SK-N-MC (cell line): Measurements from ENCODE around the gene RINL.
"Not testable (repeated sequence)": the region's sequence is repeated elsewhere in the genome, so short reads cannot be mapped to it uniquely, and the experiment has no call there.

Experiments
- DNase-seq: peaks from one replicate; pipeline ENCODE4 v3.0.0-alpha.2; 2011; ENCODE audit warnings: low read depth, low spot score
- H3K27ac ChIP-seq: fragments of 200-600 bp; sonication (generic); 2 replicates; pipeline ENCODE4 v1.5.1; 2016; ENCODE audit warnings: mixed run types
- H3K36me3 ChIP-seq: fragments of 200-600 bp; sonication (generic); 2 replicates; pipeline ENCODE4 v1.6.1; 2017; ENCODE audit warnings: antibody characterized with exemption, low read length, mixed read lengths; ENCODE audit not compliant: insufficient read depth
- H3K4me3 ChIP-seq: fragments of 200-600 bp; sonication (generic); 2 replicates; pipeline ENCODE4 v1.5.1; 2016
- H3K9ac ChIP-seq: fragments of 200-600 bp; sonication (generic); 2 replicates; pipeline ENCODE4 v1.8.0; 2017; ENCODE audit warnings: mixed run types, mixed read lengths; ENCODE audit not compliant: insufficient read length
- H3K9me3 ChIP-seq: fragments of 200-600 bp; sonication (generic); 2 replicates; pipeline ENCODE4 v1.6.1; 2017; ENCODE audit warnings: low read depth, mild to moderate bottlenecking, antibody characterized with exemption, low read length, moderate library complexity, mixed read lengths
- EZH2 ChIP-seq: fragments of 200-600 bp; sonication (generic); IDR thresholded peaks from one replicate; pipeline ENCODE4 v1.6.1; 2017; ENCODE audit warnings: antibody characterized with exemption
- FOXP2 ChIP-seq: optimal IDR thresholded peaks from 2 replicates; pipeline ENCODE3; 2011; ENCODE audit warnings: mild to moderate bottlenecking, moderate library complexity; ENCODE audit not compliant: insufficient read depth; ENCODE audit errors: extremely low read length, control extremely low read depth
- POLR2AphosphoS5 ChIP-seq: IDR thresholded peaks from 2 replicates; pipeline ENCODE4 v1.6.1; 2012; ENCODE audit warnings: mild to moderate bottlenecking, low read depth, low read length, borderline replicate concordance

The RINL gene

GRCh38 chr19:38888876-38889275, 10.8 kb upstream of the RINL start:
- Histone ChIP-seq H3K27ac (no peak overlapping the region), H3K4me3 (no peak overlapping the region), H3K36me3 (no peaks in the 10 kb centered on the region; the same call in 1 of the 2 replicates), H3K9ac (no peak overlapping the region), H3K9me3 (no peaks in the 10 kb centered on the region)
- DNase-seq: no peak
- TF ChIP-seq POLR2AphosphoS5 (no peak), EZH2 (no peak), FOXP2 (no peak)

DNA sequence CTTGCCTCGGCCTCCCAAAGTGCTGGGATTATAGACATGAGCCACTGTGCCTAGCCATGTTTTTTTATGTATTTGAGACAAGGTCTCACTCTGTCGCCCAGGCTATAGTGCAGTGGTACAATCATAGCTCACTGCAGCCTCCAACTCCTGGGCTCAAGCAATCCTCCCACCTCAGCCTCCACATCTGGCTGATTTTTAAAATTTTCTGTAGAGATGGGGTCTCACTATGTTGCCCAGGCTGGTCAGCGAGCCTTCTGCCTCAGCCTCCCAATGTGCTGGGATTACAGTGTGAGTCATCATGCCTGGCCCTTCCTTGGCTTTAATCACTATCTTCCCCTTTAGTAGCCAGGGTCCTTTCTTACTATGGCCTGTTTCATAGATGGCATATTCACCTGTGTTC, 6.6 kb upstream of the RINL start:
- not testable (repeated sequence) for H3K27ac ChIP-seq, DNase-seq, H3K9me3 ChIP-seq, H3K9ac ChIP-seq, H3K4me3 ChIP-seq, H3K36me3 ChIP-seq

DNA sequence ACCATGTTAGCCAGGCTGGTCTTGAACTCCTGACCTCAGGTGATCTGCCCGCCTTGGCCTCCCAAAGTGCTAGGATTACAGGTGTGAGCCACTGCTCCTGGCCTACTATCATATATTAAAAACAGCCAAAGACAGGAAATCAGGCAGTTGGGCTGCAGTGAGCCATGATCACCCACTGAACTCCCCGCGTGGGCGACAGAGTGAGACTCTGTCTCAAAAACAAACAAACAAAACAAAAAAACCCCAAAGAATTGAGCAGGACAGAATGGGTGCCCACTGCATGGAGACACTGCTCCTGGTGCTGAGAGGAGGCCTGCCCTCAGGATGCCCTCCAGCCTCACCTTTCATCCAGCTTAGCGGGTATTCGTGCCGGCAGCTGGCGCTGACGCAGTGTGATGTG, 5.2 kb upstream of the RINL start:
- H3K4me3 ChIP-seq: no peak overlapping the region
- no peak for DNase-seq
- H3K9me3 ChIP-seq: no peaks in the 10 kb centered on the region
- H3K27ac ChIP-seq: no peak overlapping the region
- H3K36me3 ChIP-seq: no peaks in the 10 kb centered on the region
- H3K9ac ChIP-seq: no peak overlapping the region
- TF ChIP-seq POLR2AphosphoS5 (no peak), FOXP2 (no peak), EZH2 (no peak)

- DNase-seq: no peak
- Histone ChIP-seq H3K9me3 (no peaks in the 10 kb centered on the region), H3K36me3 (no peaks in the 10 kb centered on the region), H3K9ac (no peak overlapping the region), H3K4me3 (no peak overlapping the region), H3K27ac (no peak overlapping the region)
- TF ChIP-seq FOXP2 (no peak), POLR2AphosphoS5 (no peak), EZH2 (no peak)
Measured at GRCh38 chr19:38880882-38881609, 3.0 kb upstream of the RINL start.

GRCh38 chr19:38880076-38880881, 2.2 kb upstream of the RINL start:
- Histone ChIP-seq H3K36me3 (no peaks in the 10 kb centered on the region), H3K4me3 (no peak overlapping the region), H3K9ac (no peak overlapping the region), H3K27ac (no peak overlapping the region), H3K9me3 (no peaks in the 10 kb centered on the region)
- no peak for DNase-seq
- TF ChIP-seq EZH2 (no peak), POLR2AphosphoS5 (no peak), FOXP2 (no peak)

- no peak overlapping the region for H3K27ac ChIP-seq
- DNase-seq: no peak
- H3K36me3 ChIP-seq: no peaks in the 10 kb centered on the region
- H3K9me3 ChIP-seq: no peaks in the 10 kb centered on the region
- no peak overlapping the region for H3K4me3 ChIP-seq
- H3K9ac ChIP-seq: no peak overlapping the region
- TF ChIP-seq FOXP2: no peak
- no peak for TF ChIP-seq EZH2
- no peak for TF ChIP-seq POLR2AphosphoS5
Measured at GRCh38 chr19:38879400-38879751, 1.3 kb upstream of the RINL start.

- Histone ChIP-seq H3K36me3 (no peaks in the 10 kb centered on the region), H3K4me3 (no peak overlapping the region), H3K27ac (no peak overlapping the region), H3K9ac (peak overlapping the region; percentile 37), H3K9me3 (no peaks in the 10 kb centered on the region)
- TF ChIP-seq POLR2AphosphoS5: no peak
- no peak for DNase-seq
Measured at GRCh38 chr19:38878575-38879399, 712 bp upstream of the RINL start.

DNA sequence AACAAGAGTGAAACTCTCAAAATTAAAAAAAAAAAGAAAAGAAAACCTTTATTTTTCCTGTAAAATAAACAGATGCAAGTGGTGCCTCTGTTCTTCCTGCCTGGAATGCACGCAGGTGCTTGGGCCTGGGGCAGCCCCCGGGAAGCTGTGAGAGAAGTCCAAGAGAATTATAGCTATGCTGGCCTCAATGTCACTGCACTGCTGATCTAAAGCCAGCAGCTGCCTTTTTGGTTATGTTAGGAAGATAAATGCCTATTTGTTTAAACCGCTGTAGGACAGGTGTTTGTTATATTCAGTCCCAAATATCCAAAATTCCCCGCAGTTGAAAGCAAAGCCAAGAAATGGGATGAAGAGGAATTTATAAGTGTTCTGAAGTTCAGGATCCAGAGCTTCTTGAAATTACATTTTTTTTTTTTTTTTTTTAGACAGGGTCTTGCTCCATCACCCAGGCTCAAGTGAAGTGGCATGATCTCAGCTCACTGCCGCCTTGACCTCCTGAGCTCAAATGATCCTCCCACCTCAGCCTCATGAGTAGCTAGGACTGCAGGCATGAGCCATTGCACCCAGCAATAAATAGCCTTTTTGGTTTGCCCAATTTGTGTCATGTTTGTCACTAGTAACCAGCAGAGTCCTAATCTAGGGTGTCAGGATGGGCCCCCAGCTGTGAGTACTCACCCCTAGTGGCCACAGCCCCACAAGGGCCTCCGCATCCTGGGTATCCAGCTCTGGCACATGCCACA, 2.2 kb downstream of the RINL start:
- no peak overlapping the region for H3K27ac ChIP-seq
- H3K9ac ChIP-seq: no peak overlapping the region
- no peaks in the 10 kb centered on the region for H3K36me3 ChIP-seq
- no peak for TF ChIP-seq EZH2
- no peak for TF ChIP-seq POLR2AphosphoS5
- TF ChIP-seq FOXP2: no peak
- no peak overlapping the region for H3K4me3 ChIP-seq
- no peak for DNase-seq
- no peaks in the 10 kb centered on the region for H3K9me3 ChIP-seq

GRCh38 chr19:38873400-38873799, 4.7 kb downstream of the RINL start:
- H3K9me3 ChIP-seq, H3K27ac ChIP-seq, H3K4me3 ChIP-seq, DNase-seq, H3K36me3 ChIP-seq, H3K9ac ChIP-seq: not testable (repeated sequence)
